ENCODE data around the gene GTPBP10. TPM values are rescaled to one million over a fixed set of nuclear protein-coding genes. Genes with fewer than 3 reads are reported as not detected.

The GTPBP10 gene
- total and polyA plus RNA-seq, 2 donors (not counting 1 experiment from before 2014, with no cell fraction given): 17.7 to 36.2 TPM

- H3K79me2 ChIP-seq (ENCODE audit: control insufficient read depth, insufficient read depth, low read length): no peaks in the 10 kb centered on the region
- DNase-seq (no peak), ATAC-seq (ENCODE audit: low read depth) (no peak)
- H3K36me3 ChIP-seq (replicated peaks in 1 of 2; ENCODE audit: control extremely low read depth in 1 of 2, control insufficient read depth in 1 of 2, extremely low read depth in 1 of 2, insufficient read depth in 2 of 2, low read length in 1 of 2): no peaks in the 10 kb centered on the region
- intact Hi-C loops (cut with micrococcal nuclease): no loop called here
- no peaks in the 10 kb centered on the region for H4K20me1 ChIP-seq (ENCODE audit: control insufficient read depth, insufficient read depth, low read length, poor library complexity, severe bottlenecking)
- peaks cover 34% of the 10 kb centered on the region for H3K27me3 Mint-ChIP-seq
- H3K27ac ChIP-seq (ENCODE audit: low read length in 2 of 2): no peak overlapping the region
- no peak overlapping the region for H3K4me3 ChIP-seq (ENCODE audit: control extremely low read depth in 1 of 5, extremely low read depth in 1 of 5, insufficient read depth in 1 of 5, low read depth in 2 of 5, low read length in 4 of 5)
- no peak overlapping the region for H2AFZ ChIP-seq (ENCODE audit: insufficient read depth, low read depth, low read length, poor library complexity, severe bottlenecking)
- H3K9me3 ChIP-seq (ENCODE audit: control extremely low read depth in 1 of 3, control insufficient read depth in 2 of 3, insufficient read depth in 1 of 3, low read length in 2 of 3): peaks cover 0 to 19% (median 12%) of the 10 kb centered on the region in 3 donors
- H3K4me2 ChIP-seq (replicated peaks; ENCODE audit: low read depth, low read length, poor library complexity, severe bottlenecking): no peak overlapping the region
- WGBS (ENCODE audit: insufficient coverage): 92% methylated on average over 3 of the region's 6 CpGs
- H3K27me3 ChIP-seq (replicated peaks in 1 of 4; ENCODE audit: control extremely low read depth in 1 of 4, control insufficient read depth in 3 of 4, insufficient read depth in 4 of 4, low read length in 3 of 4): peaks cover 0 to 3% (median 0%) of the 10 kb centered on the region in 4 experiments
- H3K9ac ChIP-seq (ENCODE audit: low read length): no peak overlapping the region
- no peak for TF ChIP-seq EZH2 (IDR thresholded peaks at IDR 0.05; ENCODE audit: borderline replicate concordance, insufficient read depth, low read depth, low read length, poor library complexity, severe bottlenecking)
- TF ChIP-seq CTCF (IDR thresholded peaks at IDR 0.05): no peak
- no peak overlapping the region for H3K4me3 Mint-ChIP-seq
- POLR2A ChIA-PET: no interaction called here
- H3K4me1 Mint-ChIP-seq: no peaks in the 10 kb centered on the region
- H3K27ac Mint-ChIP-seq: no peak overlapping the region
- CTCF ChIA-PET: interaction anchor here (0.8 to 6.0 kb wide), 7 partner anchors 10 to 273 kb away, joined by 3 to 76 read pairs (median 4); no protein-coding TSS in a partner anchor
- H3K9me3 Mint-ChIP-seq (ENCODE audit: insufficient read depth): peaks cover 5% of the 10 kb centered on the region
- no peaks in the 10 kb centered on the region for H3K4me1 ChIP-seq (ENCODE audit: control insufficient read depth in 2 of 2, insufficient read depth in 2 of 2, low read length in 2 of 2)
Measured at GRCh38 chr7:90430614-90431460, 84.3 kb downstream of the GTPBP10 start.

- no peak overlapping the region for H3K4me3 ChIP-seq (ENCODE audit: control extremely low read depth in 1 of 5, extremely low read depth in 1 of 5, insufficient read depth in 1 of 5, low read depth in 2 of 5, low read length in 4 of 5)
- CTCF ChIA-PET: interaction anchor here (0.9 to 1.2 kb wide), 3 partner anchors 10 to 278 kb away, joined by 3 to 5 read pairs (median 4); partner anchors contain the start of gene STEAP1
- H3K4me1 ChIP-seq (ENCODE audit: control insufficient read depth in 2 of 2, insufficient read depth in 2 of 2, low read length in 2 of 2): no peaks in the 10 kb centered on the region
- no peak overlapping the region for H3K27ac Mint-ChIP-seq
- peaks cover 0 to 3% (median 0%) of the 10 kb centered on the region in 4 experiments for H3K27me3 ChIP-seq (replicated peaks in 1 of 4; ENCODE audit: control extremely low read depth in 1 of 4, control insufficient read depth in 3 of 4, insufficient read depth in 4 of 4, low read length in 3 of 4)
- peaks cover 34% of the 10 kb centered on the region for H3K27me3 Mint-ChIP-seq
- H3K79me2 ChIP-seq (ENCODE audit: control insufficient read depth, insufficient read depth, low read length): no peaks in the 10 kb centered on the region
- no peak overlapping the region for H3K27ac ChIP-seq (ENCODE audit: low read length in 2 of 2)
- POLR2A ChIA-PET: no interaction called here
- H3K9ac ChIP-seq (ENCODE audit: low read length): no peak overlapping the region
- intact Hi-C loops (cut with micrococcal nuclease): no loop called here
- no peaks in the 10 kb centered on the region for H3K4me1 Mint-ChIP-seq
- ATAC-seq (ENCODE audit: low read depth) (no peak), DNase-seq (no peak)
- no peak overlapping the region for H3K4me3 Mint-ChIP-seq
- peaks cover 5% of the 10 kb centered on the region for H3K9me3 Mint-ChIP-seq (ENCODE audit: insufficient read depth)
- H3K9me3 ChIP-seq (ENCODE audit: control extremely low read depth in 1 of 3, control insufficient read depth in 2 of 3, insufficient read depth in 1 of 3, low read length in 2 of 3): peaks cover 0 to 19% (median 12%) of the 10 kb centered on the region in 3 donors
- H3K4me2 ChIP-seq (replicated peaks; ENCODE audit: low read depth, low read length, poor library complexity, severe bottlenecking): no peak overlapping the region
- no peaks in the 10 kb centered on the region for H4K20me1 ChIP-seq (ENCODE audit: control insufficient read depth, insufficient read depth, low read length, poor library complexity, severe bottlenecking)
- WGBS (ENCODE audit: insufficient coverage): 82% methylated on average over 9 of the region's 10 CpGs
- no peak overlapping the region for H2AFZ ChIP-seq (ENCODE audit: insufficient read depth, low read depth, low read length, poor library complexity, severe bottlenecking)
- TF ChIP-seq CTCF (IDR thresholded peaks at IDR 0.05): no peak
- no peaks in the 10 kb centered on the region for H3K36me3 ChIP-seq (replicated peaks in 1 of 2; ENCODE audit: control extremely low read depth in 1 of 2, control insufficient read depth in 1 of 2, extremely low read depth in 1 of 2, insufficient read depth in 2 of 2, low read length in 1 of 2)
Measured at GRCh38 chr7:90432752-90433151, 86.2 kb downstream of the GTPBP10 start.
